Measurements from ENCODE around the gene PLCB4.

PLCB4 gene

DNA sequence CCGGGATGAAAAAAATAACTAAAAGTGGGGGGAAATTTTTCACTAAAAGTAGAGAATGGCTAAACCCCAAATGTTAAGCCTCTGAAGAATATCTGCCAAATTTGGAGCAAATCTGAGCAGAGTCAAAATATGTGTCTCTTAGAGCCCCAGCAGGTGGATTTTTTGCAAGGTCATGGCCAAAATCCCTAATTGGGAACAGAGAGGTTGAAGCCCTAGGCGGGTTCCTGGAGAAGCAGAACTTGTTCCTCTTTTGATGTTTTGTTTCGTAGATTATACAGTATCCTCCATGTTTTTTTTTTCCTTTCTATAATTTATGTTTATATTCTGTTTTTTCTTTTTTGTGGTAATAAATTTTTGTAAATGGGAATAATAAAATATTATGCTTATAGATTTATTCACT, 94.4 kb downstream of the PLCB4 start:
- TF ChIP-seq Cebpa-rat (IDR thresholded peaks at IDR 0.05) = no peak
- Histone ChIP-seq H3K4me2 (no peak overlapping the region), H3K4me3 (no peak overlapping the region), H3K27me3 (no peaks in the 10 kb centered on the region), H3K27ac (no peak overlapping the region), H3K9ac (no peak overlapping the region), H3K4me1 (peaks cover 0 to 19% (median 12%) of the 10 kb centered on the region in 10 experiments; a peak in 15 of 20 replicates), H3K9me3 (replicated peaks in 1 of 11) (no peaks in the 10 kb centered on the region), H4K20me1 (no peaks in the 10 kb centered on the region), H3K36me3 (no peaks in the 10 kb centered on the region)

DNA sequence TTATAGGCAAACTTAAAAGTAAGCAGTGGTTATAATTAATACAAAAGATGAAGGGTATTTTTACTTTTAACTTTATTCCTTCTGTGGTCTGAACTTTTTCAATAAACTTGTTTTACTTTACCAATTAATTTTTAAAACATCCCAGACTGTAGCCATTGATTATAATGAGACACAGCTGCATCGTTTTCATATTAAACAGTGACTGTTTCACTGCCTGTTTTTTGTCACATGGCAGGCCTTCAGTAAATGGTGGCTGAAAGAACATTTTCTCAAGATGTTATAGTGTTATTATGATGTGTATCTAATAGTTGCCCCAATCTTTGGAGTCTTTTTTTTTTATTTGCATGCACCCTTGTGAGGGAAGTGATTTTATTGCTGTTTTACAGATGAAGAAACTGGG, 95.1 kb downstream of the PLCB4 start:
- Histone ChIP-seq H3K27me3 (no peaks in the 10 kb centered on the region), H3K4me3 (no peak overlapping the region), H3K9me3 (replicated peaks in 1 of 11) (no peaks in the 10 kb centered on the region), H3K36me3 (no peaks in the 10 kb centered on the region), H3K27ac (no peak overlapping the region), H3K4me2 (no peak overlapping the region), H3K4me1 (peaks cover 0 to 19% (median 12%) of the 10 kb centered on the region in 10 experiments; a peak in 15 of 20 replicates), H4K20me1 (no peaks in the 10 kb centered on the region), H3K9ac (no peak overlapping the region)
- no peak for TF ChIP-seq Cebpa-rat (IDR thresholded peaks at IDR 0.05)

DNA sequence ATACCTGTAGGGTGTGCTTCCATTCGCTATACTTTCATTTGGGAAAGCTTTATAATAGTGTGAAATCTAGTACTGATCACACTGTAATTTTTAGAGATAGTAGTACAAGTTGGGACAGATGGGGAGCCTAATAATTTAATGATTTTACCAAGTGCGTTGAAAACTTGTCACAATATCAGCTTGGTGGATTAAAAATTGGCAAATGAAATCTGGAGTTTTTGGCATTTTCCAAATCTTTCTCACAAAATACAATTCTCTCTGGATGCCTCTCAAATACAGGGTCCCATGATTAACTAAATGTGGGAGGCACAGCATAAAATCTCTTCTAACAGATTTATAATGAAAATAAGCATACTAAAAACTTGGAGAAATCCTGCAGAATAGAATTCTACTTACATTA, 96.4 kb downstream of the PLCB4 start:
- Histone ChIP-seq H3K9me3 (replicated peaks in 1 of 11) (no peaks in the 10 kb centered on the region), H4K20me1 (no peaks in the 10 kb centered on the region), H3K4me3 (no peak overlapping the region), H3K36me3 (no peaks in the 10 kb centered on the region), H3K4me2 (no peak overlapping the region), H3K27me3 (no peaks in the 10 kb centered on the region), H3K4me1 (peaks cover 0 to 12% (median 7%) of the 10 kb centered on the region in 10 experiments; a peak in 15 of 20 replicates), H3K27ac (no peak overlapping the region), H3K9ac (no peak overlapping the region)
- no peak for TF ChIP-seq Cebpa-rat (IDR thresholded peaks at IDR 0.05)

DNA sequence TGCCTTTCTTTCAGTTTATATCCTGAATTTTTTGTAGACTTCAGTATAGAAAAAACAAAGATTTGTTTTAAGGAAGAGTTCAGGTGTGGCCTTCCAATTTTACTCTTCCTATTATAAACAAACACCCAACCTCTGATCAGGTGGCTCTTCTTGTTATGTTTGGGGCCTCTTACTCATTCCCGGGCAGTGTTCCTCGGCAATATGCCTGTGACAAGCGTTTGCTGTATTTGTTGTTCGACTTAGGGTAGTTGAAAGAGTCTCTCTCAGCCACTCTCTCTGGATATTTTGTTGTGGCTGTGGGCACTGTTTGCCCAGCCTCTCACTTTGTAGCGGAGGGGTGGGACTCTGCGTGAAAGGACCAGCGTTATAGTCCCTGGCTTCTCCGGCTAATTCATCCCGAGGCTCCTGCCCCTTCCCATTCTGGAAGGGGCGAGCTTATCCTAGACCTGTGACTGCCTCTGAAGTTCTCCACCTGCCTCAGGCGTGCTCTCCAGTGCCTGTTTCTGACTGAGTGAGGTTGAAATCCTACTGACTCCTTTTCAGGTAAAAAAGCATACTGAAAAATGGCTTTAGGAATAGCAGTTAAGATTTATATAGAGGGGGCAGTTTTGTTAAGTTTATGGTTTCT, 97.4 kb downstream of the PLCB4 start:
- Histone ChIP-seq H3K4me1 (peaks cover 0 to 2% (median 0%) of the 10 kb centered on the region in 10 experiments; a peak in 5 of 20 replicates), H3K27ac (no peak overlapping the region), H4K20me1 (no peaks in the 10 kb centered on the region), H3K9ac (no peak overlapping the region), H3K4me3 (no peak overlapping the region), H3K9me3 (replicated peaks in 1 of 11) (no peaks in the 10 kb centered on the region), H3K27me3 (no peaks in the 10 kb centered on the region), H3K36me3 (no peaks in the 10 kb centered on the region), H3K4me2 (no peak overlapping the region)
- no peak for TF ChIP-seq Cebpa-rat (IDR thresholded peaks at IDR 0.05)

DNA sequence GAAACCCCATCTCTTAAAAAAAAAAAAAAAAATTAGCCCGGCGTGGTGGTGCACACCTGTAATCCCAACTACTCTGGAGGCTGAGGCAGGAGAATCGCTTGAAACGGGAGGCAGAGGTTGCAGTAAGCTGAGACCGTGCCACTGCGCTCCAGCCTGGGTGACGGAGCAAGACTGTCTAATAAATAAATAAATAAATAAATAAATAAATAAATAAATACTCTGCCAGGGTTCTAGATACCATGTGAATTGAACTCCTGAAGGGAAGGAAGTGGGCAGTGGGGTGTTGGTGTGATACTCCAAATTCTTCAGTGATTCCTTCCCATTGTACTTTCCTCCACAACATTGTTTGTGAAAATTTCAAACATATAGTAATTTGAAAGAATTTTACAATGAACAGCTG, 100.5 kb downstream of the PLCB4 start:
- Histone ChIP-seq H3K27ac (no peak overlapping the region), H3K4me1 (peaks cover 0 to 14% (median 8%) of the 10 kb centered on the region in 10 experiments; a peak in 10 of 20 replicates), H3K4me2 (no peak overlapping the region), H3K36me3 (no peaks in the 10 kb centered on the region), H3K4me3 (no peak overlapping the region), H3K9ac (no peak overlapping the region), H3K9me3 (replicated peaks in 1 of 11) (no peaks in the 10 kb centered on the region), H3K27me3 (no peaks in the 10 kb centered on the region), H4K20me1 (no peaks in the 10 kb centered on the region)
- no peak for TF ChIP-seq Cebpa-rat (IDR thresholded peaks at IDR 0.05)

DNA sequence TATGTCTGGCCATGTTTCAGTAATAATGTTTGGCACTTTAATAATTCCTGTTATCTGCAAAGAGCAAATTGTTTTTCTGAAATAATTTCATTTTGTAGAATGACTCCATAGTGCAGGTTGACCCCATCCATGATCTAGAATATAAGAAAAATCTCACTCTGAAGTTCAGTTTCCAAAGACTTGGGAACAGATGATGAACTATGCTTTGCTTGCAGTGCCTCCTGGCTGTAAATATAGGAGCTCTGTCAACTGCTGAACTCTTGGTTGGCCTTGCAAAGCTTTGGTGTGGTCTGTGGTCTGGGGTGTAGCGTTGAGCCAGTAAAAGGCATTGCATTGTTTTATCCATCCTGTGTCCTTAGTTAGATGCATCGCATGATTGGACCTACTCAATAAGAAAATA, 104.0 kb downstream of the PLCB4 start:
- no peak overlapping the region for H3K9ac ChIP-seq
- TF ChIP-seq Cebpa-rat (IDR thresholded peaks at IDR 0.05) = no peak
- no peaks in the 10 kb centered on the region for H3K36me3 ChIP-seq
- peak overlapping the region in 7 of 11 experiments; percentile 5 to 56 (median 34); a peak in 10 of 22 replicates for H3K4me2 ChIP-seq
- no peaks in the 10 kb centered on the region for H3K9me3 ChIP-seq (replicated peaks in 1 of 11)
- no peak overlapping the region for H3K4me3 ChIP-seq
- no peaks in the 10 kb centered on the region for H4K20me1 ChIP-seq
- H3K27me3 ChIP-seq = no peaks in the 10 kb centered on the region
- H3K27ac ChIP-seq = no peak overlapping the region
- H3K4me1 ChIP-seq = peaks cover 0 to 14% (median 8%) of the 10 kb centered on the region in 10 experiments; a peak in 10 of 20 replicates

DNA sequence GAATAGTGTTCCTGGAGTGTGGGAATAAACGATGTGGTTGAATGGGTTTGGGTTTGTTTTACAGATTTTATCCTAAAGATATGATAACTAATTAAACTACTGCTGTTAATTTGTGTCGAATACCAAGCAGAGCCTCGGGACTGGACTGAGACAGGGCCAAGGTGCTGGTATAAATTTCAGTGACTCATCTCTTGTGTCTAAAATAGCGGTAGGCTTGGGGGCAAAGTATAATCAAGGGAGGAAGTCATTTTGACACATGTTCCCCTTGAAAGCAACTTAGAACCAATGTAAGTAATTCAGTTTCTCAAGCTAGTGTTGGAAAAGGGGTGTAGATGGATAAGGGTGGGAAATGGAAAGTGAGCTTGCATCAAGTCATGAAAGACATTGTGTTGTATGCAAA, 108.4 kb downstream of the PLCB4 start:
- no peak for TF ChIP-seq Cebpa-rat (IDR thresholded peaks at IDR 0.05)
- H3K36me3 ChIP-seq = no peaks in the 10 kb centered on the region
- H3K27me3 ChIP-seq = no peaks in the 10 kb centered on the region
- H3K9ac ChIP-seq = no peak overlapping the region
- H3K4me3 ChIP-seq = no peak overlapping the region
- peaks cover 0 to 14% (median 8%) of the 10 kb centered on the region in 10 experiments; a peak in 10 of 20 replicates for H3K4me1 ChIP-seq
- H3K9me3 ChIP-seq (replicated peaks in 1 of 11) = no peaks in the 10 kb centered on the region
- H3K27ac ChIP-seq = no peak overlapping the region
- no peaks in the 10 kb centered on the region for H4K20me1 ChIP-seq
- H3K4me2 ChIP-seq = no peak overlapping the region

DNA sequence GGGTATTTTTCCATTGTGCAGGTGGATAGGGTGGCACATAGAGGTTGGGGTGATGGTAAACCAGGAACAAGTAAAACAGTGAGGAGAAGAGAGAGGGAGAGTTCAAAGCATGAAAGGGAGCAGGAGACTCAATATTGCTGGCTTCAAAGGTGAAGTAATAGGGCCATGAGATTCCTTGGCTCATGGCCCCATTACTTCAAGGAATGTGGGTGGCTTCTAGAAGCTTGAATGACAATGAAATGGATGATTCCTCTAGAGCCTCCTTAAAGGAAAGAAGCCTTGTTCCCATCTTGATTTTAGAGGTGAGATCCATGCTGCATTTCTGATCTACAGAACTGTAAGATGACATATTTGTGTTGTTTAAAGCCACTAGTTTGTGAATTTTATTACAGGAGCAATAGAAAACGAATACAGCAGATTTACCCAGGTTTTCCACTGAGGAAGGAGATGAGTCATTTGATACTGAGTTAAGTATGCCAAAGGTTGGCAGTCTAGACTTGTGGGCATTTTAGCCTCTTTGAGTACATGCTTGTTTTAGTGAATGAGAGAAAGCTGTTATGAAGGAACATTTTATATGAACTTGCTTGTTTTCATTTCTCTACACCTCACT, 110.4 kb downstream of the PLCB4 start:
- no peak overlapping the region for H3K4me2 ChIP-seq
- no peaks in the 10 kb centered on the region for H3K9me3 ChIP-seq (replicated peaks in 1 of 11)
- H3K27ac ChIP-seq = no peak overlapping the region
- H3K4me1 ChIP-seq = no peaks in the 10 kb centered on the region
- TF ChIP-seq Cebpa-rat (IDR thresholded peaks at IDR 0.05) = no peak
- no peaks in the 10 kb centered on the region for H3K36me3 ChIP-seq
- H3K9ac ChIP-seq = no peak overlapping the region
- H3K4me3 ChIP-seq = no peak overlapping the region
- H3K27me3 ChIP-seq = no peaks in the 10 kb centered on the region
- H4K20me1 ChIP-seq = no peaks in the 10 kb centered on the region

DNA sequence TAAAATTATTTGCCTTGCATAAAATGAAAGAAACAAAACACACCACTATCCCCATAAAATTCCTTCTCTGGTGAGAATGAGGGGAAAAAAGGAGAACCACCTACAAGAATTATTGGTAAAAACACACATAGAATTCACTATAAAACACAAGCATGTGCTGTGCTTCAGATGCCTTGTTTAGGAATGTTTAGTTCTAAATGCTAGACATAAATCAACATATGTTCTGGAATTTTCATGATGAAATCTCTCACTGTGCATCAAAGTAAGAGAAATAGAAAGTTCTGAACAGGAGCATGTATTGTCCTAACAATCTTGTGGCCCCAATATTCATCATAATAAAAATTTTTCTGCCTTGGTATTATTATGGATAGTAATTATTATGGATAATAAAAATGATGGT, 111.0 kb downstream of the PLCB4 start:
- Histone ChIP-seq H3K9ac (no peak overlapping the region), H3K36me3 (no peaks in the 10 kb centered on the region), H3K27me3 (no peaks in the 10 kb centered on the region), H3K4me2 (no peak overlapping the region), H3K4me1 (no peaks in the 10 kb centered on the region), H4K20me1 (no peaks in the 10 kb centered on the region), H3K27ac (no peak overlapping the region), H3K9me3 (replicated peaks in 1 of 11) (no peaks in the 10 kb centered on the region), H3K4me3 (no peak overlapping the region)
- no peak for TF ChIP-seq Cebpa-rat (IDR thresholded peaks at IDR 0.05)

All from BLaER1 treated with 17β-estradiol and CSF1 and Interleukin-3, amounts not matched to agents 10 nM and 100 nM (cell line).